Smooth muscle cell (in vitro differentiated cells): ENCODE data around the gene WDR53. TPM values are rescaled to one million over a fixed set of nuclear protein-coding genes. Genes with fewer than 3 reads are reported as not detected.
"Not testable (repeated sequence)": the region's sequence is repeated elsewhere in the genome, so short reads cannot be mapped to it uniquely, and the experiment has no call there.

Experiments
- DNase-seq: peaks from one replicate; lab custom pipeline; 2025; ENCODE audit not compliant: unreplicated experiment; lab: John Stamatoyannopoulos, UW
- H2AFZ ChIP-seq: fragments of 200-600 bp; sonication (generic); 2 replicates; pipeline ENCODE4 v1.6.0; 2016; ENCODE audit warnings: antibody characterized with exemption, low read depth, mild to moderate bottlenecking
- H3F3A ChIP-seq: fragments of 200-600 bp; sonication (generic); 2 replicates; pipeline ENCODE4 v1.6.0; 2017; ENCODE audit warnings: antibody characterized with exemption, low read depth
- H3K27ac ChIP-seq: fragments of 200-600 bp; sonication (generic); 2 replicates; pipeline ENCODE4 v1.5.1; 2016; ENCODE audit warnings: low read depth, mild to moderate bottlenecking
- H3K27me3 ChIP-seq: fragments of 200-600 bp; sonication (generic); 2 replicates; pipeline ENCODE4 v1.6.1; 2016; ENCODE audit warnings: low read depth, mild to moderate bottlenecking
- H3K36me3 ChIP-seq: fragments of 200-600 bp; sonication (generic); 2 replicates; pipeline ENCODE4 v1.5.1; 2016; ENCODE audit warnings: low read depth
- H3K4me1 ChIP-seq: fragments of 200-600 bp; sonication (generic); 2 replicates; pipeline ENCODE4 v1.5.1; 2016; ENCODE audit warnings: low read depth
- H3K4me2 ChIP-seq: fragments of 200-600 bp; sonication (generic); 2 replicates; pipeline ENCODE4 v1.6.0; 2016; ENCODE audit warnings: mild to moderate bottlenecking
- H3K4me3 ChIP-seq: fragments of 200-600 bp; sonication (generic); 2 replicates; pipeline ENCODE4 v1.5.1; 2016; ENCODE audit warnings: mild to moderate bottlenecking
- H3K79me2 ChIP-seq: fragments of 200-600 bp; sonication (generic); 2 replicates; pipeline ENCODE4 v1.6.0; 2016; ENCODE audit warnings: low read depth, mild to moderate bottlenecking
- H3K9ac ChIP-seq: fragments of 200-600 bp; sonication (generic); 2 replicates; pipeline ENCODE4 v1.6.0; 2016; ENCODE audit warnings: low read depth
- H3K9me3 ChIP-seq: fragments of 200-600 bp; sonication (generic); replicated peaks from 2 replicates; pipeline ENCODE4 v1.5.1; 2016; ENCODE audit warnings: low read depth
- H4K20me1 ChIP-seq: fragments of 200-600 bp; sonication (generic); 2 replicates; pipeline ENCODE4 v1.6.0; 2016; ENCODE audit warnings: low read depth
- CTCF ChIP-seq: fragments of 200-600 bp; sonication (generic); IDR thresholded peaks from 2 replicates; pipeline ENCODE4 v1.5.1; 2017; ENCODE audit warnings: borderline replicate concordance, mild to moderate bottlenecking, antibody characterized with exemption; ENCODE audit not compliant: insufficient read depth, poor library complexity, severe bottlenecking
- WGBS: methylation state at CpG from one replicate; pipeline ENCODE4 v1.1.7; 2016; ENCODE audit warnings: low lambda C conversion rate; 5-methylcytosine and 5-hydroxymethylcytosine counted together
- polyA plus RNA-seq: library from polyadenylated mRNA; unstranded; fragments of >200 nt; fragmentation: Nextera tagmentation; extraction: Ambion mirVana; gene quantifications from 2 replicates; pipeline ENCODE4 v1.2.1, GENCODE V29; 2016
- total RNA-seq: library from RNA; depleted of rRNA; stranded (reverse); fragments of >200 nt; gene quantifications from 2 replicates; pipeline ENCODE4 v1.2.3, GENCODE V29; 2014

Gene WDR53
- total and polyA plus RNA-seq, 2 experiments from 2014 or later = 7.9 to 11.5 TPM

GRCh38 chr3:196514913-196515621, 53.3 kb downstream of the WDR53 start, which contains the start of gene SMCO1:
Gene SMCO1 (minus strand): TSS chr3:196515346. CDS start chr3:196515209, 137 bp downstream.
- no peaks in the 10 kb centered on the region for H3K27me3 ChIP-seq
- H3K4me2 ChIP-seq = no peak within 1 kb of the TSS
- H3K27ac ChIP-seq = peak within 1 kb of the TSS; percentile 15
- TF ChIP-seq CTCF = no peak
- H3K36me3 ChIP-seq = no peaks in the 10 kb centered on the region
- no peaks in the 10 kb centered on the region for H3K4me1 ChIP-seq
- H3F3A ChIP-seq = no peaks in the 10 kb centered on the region
- H3K9me3 ChIP-seq = peaks cover 15% of the 10 kb centered on the region
- H3K9ac ChIP-seq = no peak within 1 kb of the TSS
- no peaks in the 10 kb centered on the region for H4K20me1 ChIP-seq
- no peak for DNase-seq
- 95% methylated on average over 10 of the region's 10 CpGs for WGBS
- H3K4me3 ChIP-seq = no peak within 1 kb of the TSS
- H3K79me2 ChIP-seq = no peaks in the 10 kb centered on the region
- no peak within 1 kb of the TSS for H2AFZ ChIP-seq

- no peak overlapping the region for H3K9ac ChIP-seq
- no peaks in the 10 kb centered on the region for H3K27me3 ChIP-seq
- peak overlapping the region; percentile 15 for H3K27ac ChIP-seq
- TF ChIP-seq CTCF = no peak
- no peaks in the 10 kb centered on the region for H3K36me3 ChIP-seq
- no peak overlapping the region for H3K4me2 ChIP-seq
- H3K79me2 ChIP-seq = no peaks in the 10 kb centered on the region
- H2AFZ ChIP-seq = no peak overlapping the region
- no peaks in the 10 kb centered on the region for H4K20me1 ChIP-seq
- H3F3A ChIP-seq = no peaks in the 10 kb centered on the region
- DNase-seq = no peak
- no peaks in the 10 kb centered on the region for H3K4me1 ChIP-seq
- 97% methylated on average over 1 of the region's 1 CpG for WGBS
- no peak overlapping the region for H3K4me3 ChIP-seq
- peaks cover 12% of the 10 kb centered on the region for H3K9me3 ChIP-seq
These were observed 54.0 kb downstream of the WDR53 start for GRCh38 chr3:196514350-196514716.

GRCh38 chr3:196513697-196514349, 54.5 kb downstream of the WDR53 start:
- WGBS = 58% methylated on average over 8 of the region's 8 CpGs

GRCh38 chr3:196511646-196512425, 56.5 kb downstream of the WDR53 start:
- H3K4me3 ChIP-seq, H4K20me1 ChIP-seq, H2AFZ ChIP-seq, H3K79me2 ChIP-seq, H3K9ac ChIP-seq, H3K36me3 ChIP-seq, H3K27ac ChIP-seq, H3K9me3 ChIP-seq, H3K4me1 ChIP-seq, H3K4me2 ChIP-seq, H3K27me3 ChIP-seq, DNase-seq, H3F3A ChIP-seq: not testable (repeated sequence)
- 91% methylated on average over 15 of the region's 15 CpGs for WGBS

More at GRCh38 chr3:196513697-196514349, 54.5 kb downstream of the WDR53 start:
- Histone ChIP-seq H3K9me3 (peaks cover 9% of the 10 kb centered on the region), H3K4me2 (no peak overlapping the region), H3K79me2 (no peaks in the 10 kb centered on the region), H2AFZ (no peak overlapping the region), H3K27me3 (no peaks in the 10 kb centered on the region), H3K9ac (no peak overlapping the region), H3K27ac (peak overlapping the region; percentile 15), H3F3A (no peaks in the 10 kb centered on the region), H3K4me3 (no peak overlapping the region), H3K36me3 (no peaks in the 10 kb centered on the region), H3K4me1 (no peaks in the 10 kb centered on the region), H4K20me1 (no peaks in the 10 kb centered on the region)
- no peak for TF ChIP-seq CTCF
- DNase-seq = no peak

- not testable (repeated sequence) for H3K4me2 ChIP-seq, H2AFZ ChIP-seq, H4K20me1 ChIP-seq, H3K27ac ChIP-seq, H3K4me1 ChIP-seq, H3F3A ChIP-seq, H3K36me3 ChIP-seq, H3K9ac ChIP-seq, DNase-seq, H3K4me3 ChIP-seq, H3K9me3 ChIP-seq, H3K79me2 ChIP-seq, H3K27me3 ChIP-seq
- 93% methylated on average over 1 of the region's 1 CpG for WGBS
These were observed 57.2 kb downstream of the WDR53 start for GRCh38 chr3:196511108-196511507.
